SKM-1 (cell line): ENCODE measurements around the gene AKT1.
"Not testable (repeated sequence)": the region's sequence is repeated elsewhere in the genome, so short reads cannot be mapped to it uniquely, and the experiment has no call there.

Experiments
- DNase-seq: peaks from one replicate; lab custom pipeline; 2025; ENCODE audit not compliant: unreplicated experiment; lab: John Stamatoyannopoulos, UW

The AKT1 gene

GRCh38 chr14:104794993-104795780, at the start of gene AKT1:
TSS of gene AKT1 (minus strand) at chr14:104795748. CDS start at chr14:104792643, 3,105 bp downstream.
- no peak for DNase-seq

DNA sequence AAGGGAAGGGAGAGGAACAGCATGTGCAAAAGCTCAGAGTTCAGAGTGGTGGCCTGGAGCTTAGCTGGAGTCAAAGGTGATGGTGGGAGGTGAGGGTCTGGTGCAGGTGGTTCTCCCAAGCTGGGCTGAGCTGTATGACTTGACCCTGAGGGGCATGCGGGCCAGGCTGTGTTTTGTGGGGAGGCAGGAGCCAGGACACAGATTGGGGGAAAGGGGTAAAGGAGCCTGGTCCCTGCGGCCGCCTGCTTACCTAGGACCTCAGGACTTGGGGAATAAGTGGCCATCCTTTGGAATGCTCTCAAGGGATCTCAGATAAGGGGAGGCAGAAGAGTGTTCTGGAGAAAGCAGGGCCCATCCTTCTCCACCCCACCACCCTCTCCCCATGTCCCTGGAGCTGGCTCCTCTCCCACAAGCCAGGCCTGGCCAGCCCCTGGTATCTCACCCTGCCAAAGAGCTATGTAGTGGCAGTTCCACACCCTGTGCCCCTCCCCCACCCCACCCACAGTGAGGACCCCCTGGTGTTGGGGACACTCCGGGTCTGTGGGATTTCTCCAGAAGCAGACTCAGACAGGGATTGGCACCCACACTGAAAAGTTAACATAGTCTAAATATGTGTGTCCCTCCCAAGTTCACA, 49.6 kb upstream of the AKT1 start:
- no peak for DNase-seq

DNA sequence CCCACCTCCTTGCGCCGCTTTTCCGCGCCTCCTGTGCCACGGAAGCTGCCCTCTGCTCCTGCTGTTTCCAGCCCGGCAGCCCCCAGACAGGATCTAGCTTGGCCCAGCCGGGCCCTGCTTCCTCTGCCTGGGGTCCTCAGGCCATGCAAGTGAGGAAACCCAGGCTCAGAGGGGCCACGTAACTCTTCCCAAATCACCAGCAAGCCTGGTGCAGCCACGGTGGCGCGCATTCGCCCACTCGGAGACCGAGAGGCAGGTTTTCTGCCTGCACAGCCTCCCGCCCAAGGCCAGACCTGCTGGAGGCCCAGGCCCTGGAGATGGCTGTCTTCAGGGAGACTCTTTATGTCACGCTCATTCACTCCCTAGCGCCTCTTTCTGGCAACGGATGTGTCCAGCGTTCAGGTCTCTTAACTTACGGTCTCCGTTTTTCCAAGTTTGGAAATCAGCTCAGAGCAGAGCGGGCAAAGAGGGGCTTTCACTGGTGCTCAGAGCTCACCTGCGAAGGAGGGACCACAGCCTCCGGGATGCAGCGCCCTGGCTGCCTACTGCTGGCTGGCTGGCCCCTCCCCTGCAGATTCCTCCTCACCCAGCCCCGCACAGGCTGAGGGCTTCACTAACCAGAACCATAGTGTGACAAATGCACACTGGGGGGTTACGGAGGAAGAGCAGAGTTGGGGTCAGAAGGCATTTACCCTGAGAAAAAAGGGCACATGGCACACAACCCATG, 48.9 kb upstream of the AKT1 start:
- DNase-seq: no peak

GRCh38 chr14:104843442-104844305, 48.1 kb upstream of the AKT1 start:
- DNase-seq: no peak

DNA sequence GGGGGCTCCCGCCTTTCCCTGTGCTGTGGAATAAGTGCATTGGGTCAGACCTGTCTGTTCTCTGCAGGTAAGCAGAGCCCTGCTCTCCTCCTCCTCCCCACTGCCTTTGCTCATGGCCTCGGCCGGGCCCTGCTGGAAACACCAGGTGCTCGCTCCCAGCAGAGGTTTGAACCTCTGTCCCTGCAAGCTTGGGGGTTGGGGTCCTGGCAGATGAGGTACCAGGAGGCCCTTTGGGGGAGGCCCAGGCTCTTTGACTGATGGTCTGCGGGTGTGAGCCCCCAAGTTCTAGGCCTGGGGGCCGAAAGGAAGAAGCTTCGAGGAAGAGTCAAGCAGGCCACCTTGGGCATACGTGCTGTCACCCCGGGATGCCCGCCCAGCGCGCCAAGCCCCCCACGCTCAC, 47.5 kb upstream of the AKT1 start:
- no peak for DNase-seq

GRCh38 chr14:104841730-104842129, 46.2 kb upstream of the AKT1 start:
- no peak for DNase-seq

GRCh38 chr14:104836171-104836935, 40.8 kb upstream of the AKT1 start:
- not testable (repeated sequence) for DNase-seq

DNA sequence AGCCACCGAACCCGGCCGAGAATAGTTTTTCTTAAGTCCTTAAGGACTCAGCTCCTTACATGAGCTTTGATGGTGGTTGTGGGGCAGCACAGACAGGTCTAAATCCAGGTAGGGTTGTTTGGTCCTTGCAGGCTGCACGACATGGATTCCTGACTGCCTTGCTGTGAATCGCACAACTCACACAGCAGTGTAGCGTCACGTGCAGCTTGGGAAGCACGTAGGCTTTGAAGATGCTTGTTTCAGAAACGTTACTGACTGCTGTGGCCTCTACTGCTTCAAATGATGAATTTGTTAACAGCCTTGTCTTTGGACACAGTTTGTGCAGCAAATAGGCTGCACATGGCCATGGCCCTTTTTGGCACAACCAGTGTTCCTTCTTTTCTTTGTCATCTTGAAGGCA, 35.2 kb upstream of the AKT1 start:
- no peak for DNase-seq

GRCh38 chr14:104827177-104828055, 31.9 kb upstream of the AKT1 start:
- DNase-seq: no peak

GRCh38 chr14:104826861-104827176, 31.3 kb upstream of the AKT1 start:
- no peak for DNase-seq

- DNase-seq: peak; percentile 16
These were observed 30.8 kb upstream of the AKT1 start for GRCh38 chr14:104826189-104826860.

GRCh38 chr14:104824353-104824997, 28.9 kb upstream of the AKT1 start:
- no peak for DNase-seq

DNA sequence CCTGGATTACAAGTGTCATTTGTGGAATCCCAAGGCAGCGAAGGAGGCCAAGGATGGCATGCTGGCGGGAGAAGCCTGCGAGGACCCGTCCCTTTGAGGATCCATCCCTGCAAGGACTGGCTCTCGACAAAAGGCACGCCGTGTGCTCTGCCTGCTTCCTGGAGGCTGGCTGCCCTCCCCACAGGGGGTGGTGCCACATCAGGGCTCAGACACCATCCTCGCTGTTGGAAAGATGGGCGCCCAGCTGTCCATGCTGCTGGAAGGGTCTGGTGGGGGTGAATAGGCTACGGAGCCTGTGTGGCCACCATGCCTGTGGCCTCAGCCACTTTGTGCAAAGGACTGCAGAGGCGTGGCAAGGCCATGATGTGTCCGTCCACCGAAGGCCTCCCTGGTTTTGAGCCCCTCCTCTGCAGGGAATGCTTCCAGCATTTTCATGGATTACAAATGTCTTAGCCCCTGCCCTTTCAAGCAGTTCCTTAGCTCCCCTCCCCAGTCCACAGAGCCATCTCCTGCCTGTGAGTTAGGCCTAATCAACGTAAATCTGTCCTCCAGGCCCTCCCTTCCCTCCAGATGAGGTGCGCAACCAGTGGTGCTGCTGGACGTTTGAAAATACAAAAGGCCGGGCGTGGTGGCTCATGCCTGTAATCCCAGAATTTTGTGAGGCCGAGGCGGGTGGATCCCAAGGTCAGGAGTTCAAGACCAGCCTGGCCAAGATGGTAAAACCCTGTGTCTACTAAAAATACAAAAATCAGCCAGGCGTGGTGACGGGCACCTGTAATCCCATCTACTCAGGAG, 27.5 kb upstream of the AKT1 start:
- DNase-seq: no peak

GRCh38 chr14:104821971-104822608, 26.5 kb upstream of the AKT1 start:
- DNase-seq: no peak

GRCh38 chr14:104821229-104821945, 25.8 kb upstream of the AKT1 start:
- no peak for DNase-seq

DNA sequence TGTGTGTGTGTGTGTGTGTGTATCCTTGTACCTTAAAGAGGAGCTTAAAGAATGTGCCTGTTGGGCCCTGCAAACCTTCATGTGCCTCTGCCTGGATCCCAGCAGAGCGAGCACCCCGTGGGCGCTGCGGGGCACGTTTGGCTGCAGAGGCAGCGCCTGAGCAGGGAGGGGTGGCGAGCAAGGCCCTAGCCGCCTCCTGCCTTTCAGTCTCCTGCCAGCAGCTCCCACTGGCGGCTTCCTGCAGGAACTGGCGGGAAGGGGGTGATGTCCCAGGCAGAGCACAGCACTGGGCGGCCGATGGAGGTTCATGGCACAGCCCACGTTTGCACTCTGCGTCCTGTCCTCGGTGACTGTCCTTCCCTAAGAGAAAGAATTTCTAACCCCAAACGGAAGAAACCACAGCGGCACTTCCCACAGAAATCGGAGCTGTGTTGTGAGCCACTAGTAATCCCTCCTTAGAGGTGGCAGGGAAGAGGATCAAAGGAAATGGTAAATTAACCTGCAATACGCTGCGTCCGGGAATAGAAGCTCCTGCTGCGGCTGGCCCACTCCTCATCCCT, 25.2 kb upstream of the AKT1 start:
- DNase-seq: no peak
